Thyroid gland (tissue), 4 donors: ENCODE data around the gene LMTK3.

Experiments used
- POLR2A ChIP-seq, 2 donors: fragments of 450-650 bp; IDR thresholded peaks; one replicate each; pipeline ENCODE4 v1.6.1; 2017; ENCODE audit warnings: antibody characterized with exemption in 2 of 2, mild to moderate bottlenecking in 2 of 2, moderate library complexity in 1 of 2
- TF ChIP-seq, protein P1 (sequence below), 6 experiments: fragments of 200-600 bp in 3 of 6; fragments of 450-650 bp in 3 of 6; sonication (generic) in 3 of 6; IDR thresholded peaks; one replicate each; pipeline ENCODE4 v1.5.1; 2016 to 2019; ENCODE audit warnings: antibody characterized with exemption in 6 of 6, mild to moderate bottlenecking in 2 of 6, inconsistent platforms in 1 of 6, moderate library complexity in 1 of 6

DNA sequence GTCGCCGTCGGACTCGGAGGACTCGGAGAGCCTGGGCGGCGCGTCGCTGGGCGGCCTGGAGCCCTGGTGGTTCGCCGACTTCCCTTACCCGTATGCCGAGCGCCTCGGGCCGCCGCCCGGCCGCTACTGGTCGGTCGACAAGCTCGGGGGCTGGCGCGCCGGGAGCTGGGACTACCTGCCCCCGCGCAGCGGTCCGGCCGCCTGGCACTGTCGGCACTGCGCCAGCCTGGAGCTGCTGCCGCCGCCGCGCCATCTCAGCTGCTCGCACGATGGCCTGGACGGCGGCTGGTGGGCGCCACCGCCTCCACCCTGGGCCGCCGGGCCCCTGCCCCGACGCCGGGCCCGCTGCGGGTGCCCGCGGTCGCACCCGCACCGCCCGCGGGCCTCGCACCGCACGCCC lies 68.4 kb downstream of the LMTK3 start:
- TF ChIP-seq, protein P1, sequence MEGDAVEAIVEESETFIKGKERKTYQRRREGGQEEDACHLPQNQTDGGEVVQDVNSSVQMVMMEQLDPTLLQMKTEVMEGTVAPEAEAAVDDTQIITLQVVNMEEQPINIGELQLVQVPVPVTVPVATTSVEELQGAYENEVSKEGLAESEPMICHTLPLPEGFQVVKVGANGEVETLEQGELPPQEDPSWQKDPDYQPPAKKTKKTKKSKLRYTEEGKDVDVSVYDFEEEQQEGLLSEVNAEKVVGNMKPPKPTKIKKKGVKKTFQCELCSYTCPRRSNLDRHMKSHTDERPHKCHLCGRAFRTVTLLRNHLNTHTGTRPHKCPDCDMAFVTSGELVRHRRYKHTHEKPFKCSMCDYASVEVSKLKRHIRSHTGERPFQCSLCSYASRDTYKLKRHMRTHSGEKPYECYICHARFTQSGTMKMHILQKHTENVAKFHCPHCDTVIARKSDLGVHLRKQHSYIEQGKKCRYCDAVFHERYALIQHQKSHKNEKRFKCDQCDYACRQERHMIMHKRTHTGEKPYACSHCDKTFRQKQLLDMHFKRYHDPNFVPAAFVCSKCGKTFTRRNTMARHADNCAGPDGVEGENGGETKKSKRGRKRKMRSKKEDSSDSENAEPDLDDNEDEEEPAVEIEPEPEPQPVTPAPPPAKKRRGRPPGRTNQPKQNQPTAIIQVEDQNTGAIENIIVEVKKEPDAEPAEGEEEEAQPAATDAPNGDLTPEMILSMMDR (IDR thresholded peaks at IDR 0.05), result no peak
- no peak for TF ChIP-seq POLR2A (IDR thresholded peaks at IDR 0.05)
